Activated T-cell treated with anti-CD3 and anti-CD28 coated beads for 24 hours (primary cell): Measurements from ENCODE around the gene TARBP1.
"Not testable (repeated sequence)": the region's sequence is repeated elsewhere in the genome, so short reads cannot be mapped to it uniquely, and the experiment has no call there.

Source experiments
- DNase-seq: peaks from one replicate; pipeline ENCODE4 v3.0.0-alpha.2; 2020; ENCODE audit warnings: low read depth

The TARBP1 gene

DNA sequence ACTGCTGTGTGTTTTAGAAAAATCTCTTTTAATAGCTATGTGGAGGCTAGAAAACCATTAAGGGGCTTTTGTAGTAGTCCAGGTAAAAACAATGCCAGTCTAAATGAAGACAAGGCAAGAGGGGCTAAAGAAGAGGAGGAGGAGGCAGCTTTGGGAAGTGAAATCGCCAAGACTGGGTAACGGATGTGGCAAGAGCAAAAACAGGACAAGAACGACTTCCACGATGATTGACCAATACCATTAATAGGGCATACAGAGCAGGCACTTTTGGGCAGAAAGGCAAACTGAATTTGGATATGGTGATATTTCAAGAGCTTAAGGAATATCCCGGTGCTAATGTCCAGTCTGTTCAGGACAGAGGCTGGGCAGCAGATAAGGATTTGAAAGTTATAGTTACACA is 83.7 kb downstream of the TARBP1 start:
- DNase-seq = no peak

DNA sequence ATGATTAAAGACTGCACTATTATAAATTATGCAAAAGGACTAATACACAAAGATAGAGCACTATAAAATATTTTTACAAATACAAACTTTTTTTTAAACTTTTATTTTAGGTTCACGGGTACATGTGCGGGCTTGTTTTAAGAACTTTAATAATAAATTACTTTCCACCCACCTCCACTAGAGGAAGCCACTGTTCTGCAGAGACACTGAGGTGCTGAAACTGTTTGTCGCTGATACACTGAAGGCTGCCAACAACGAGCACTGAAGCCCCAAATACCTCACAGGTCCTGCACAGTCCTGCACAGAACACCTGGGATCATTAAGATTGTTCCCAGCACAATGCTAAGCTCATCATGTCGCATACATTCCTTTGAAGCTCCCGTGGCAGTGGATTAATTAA is 85.8 kb downstream of the TARBP1 start:
- no peak for DNase-seq

- no peak for DNase-seq
These were observed 90.9 kb downstream of the TARBP1 start for GRCh38 chr1:234388094-234388493.

- no peak for DNase-seq
These were observed 92.9 kb downstream of the TARBP1 start for GRCh38 chr1:234386122-234386521.

- no peak for DNase-seq
These were observed 97.1 kb downstream of the TARBP1 start for GRCh38 chr1:234381699-234382555.

DNA sequence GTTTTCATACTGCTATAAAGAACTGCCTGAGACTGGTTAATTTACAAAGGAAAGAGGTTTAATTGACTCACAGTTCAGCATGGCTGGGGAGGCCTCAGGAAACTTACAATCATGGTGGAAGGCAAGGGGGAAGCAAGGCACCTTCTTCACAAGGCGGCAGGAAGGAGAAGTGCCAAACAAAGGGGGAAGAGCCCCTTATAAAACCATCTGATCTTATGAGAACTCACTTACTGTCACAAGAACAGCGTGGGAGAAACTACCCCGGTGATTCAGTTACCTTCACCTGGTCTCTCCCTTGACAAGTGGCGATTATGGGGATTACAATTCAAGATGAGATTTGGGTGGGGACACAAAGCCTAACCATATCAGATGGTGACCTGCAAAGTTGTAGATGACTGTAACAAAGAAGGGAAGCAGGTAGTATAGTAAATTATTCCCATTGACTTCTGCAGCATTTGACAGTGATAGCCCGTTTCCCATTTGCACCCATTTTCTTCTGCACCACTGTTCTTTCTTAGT is 99.3 kb downstream of the TARBP1 start:
- DNase-seq = not testable (repeated sequence)

DNA sequence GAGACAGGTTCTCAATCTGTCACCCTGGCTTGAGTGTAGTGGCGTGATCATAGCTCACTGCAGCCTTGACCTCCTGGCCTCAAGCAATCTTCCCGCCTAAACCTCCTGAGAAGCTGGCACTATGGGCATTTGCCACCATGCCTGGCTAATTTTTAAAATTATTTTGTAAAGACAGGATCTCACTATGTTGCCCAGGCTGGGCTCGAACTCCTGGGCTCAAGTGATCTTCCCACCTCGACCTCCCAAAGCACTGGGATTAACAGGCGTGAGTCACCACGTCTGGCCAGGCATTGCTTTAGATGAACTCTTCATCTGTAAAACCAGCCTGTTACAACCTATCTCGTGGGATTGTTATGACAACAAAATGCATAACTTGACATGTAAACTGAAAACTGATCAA is 103.3 kb downstream of the TARBP1 start:
- no peak for DNase-seq

- no peak for DNase-seq
These were observed 105.1 kb downstream of the TARBP1 start for GRCh38 chr1:234373959-234374254.

GRCh38 chr1:234373064-234373958 is 105.7 kb downstream of the TARBP1 start, which contains the start of gene COA6:
Gene COA6 (plus strand): TSS chr1:234373456. CDS start chr1:234373467, 11 bp downstream.
- peak; percentile 86 for DNase-seq

- no peak for DNase-seq
These were observed 106.8 kb downstream of the TARBP1 start for GRCh38 chr1:234372011-234372757.

- DNase-seq = no peak
These were observed 107.6 kb downstream of the TARBP1 start for GRCh38 chr1:234371414-234371813.

- no peak for DNase-seq
These were observed 109.2 kb downstream of the TARBP1 start for GRCh38 chr1:234369784-234370183.

DNA sequence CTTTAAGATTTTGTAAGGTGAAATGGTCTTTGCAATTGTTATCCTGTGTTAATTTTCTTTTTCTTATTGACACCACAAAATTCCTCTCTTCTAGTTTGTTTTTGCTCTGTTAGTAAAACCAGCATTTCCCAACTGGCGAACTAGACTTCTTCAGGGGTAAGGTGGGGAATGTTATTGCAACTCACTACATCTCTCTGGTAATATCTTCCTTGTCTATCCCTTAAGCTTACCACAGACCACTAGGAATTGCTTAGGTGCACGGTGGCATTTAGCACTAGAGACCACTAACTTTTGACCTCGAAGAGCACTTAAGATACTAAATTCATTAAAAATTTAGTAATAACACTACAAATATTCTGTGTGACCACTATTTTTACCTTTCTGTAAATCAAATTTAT is 109.9 kb downstream of the TARBP1 start:
- DNase-seq = no peak

GRCh38 chr1:234368320-234369032 is 110.5 kb downstream of the TARBP1 start:
- DNase-seq = no peak

DNA sequence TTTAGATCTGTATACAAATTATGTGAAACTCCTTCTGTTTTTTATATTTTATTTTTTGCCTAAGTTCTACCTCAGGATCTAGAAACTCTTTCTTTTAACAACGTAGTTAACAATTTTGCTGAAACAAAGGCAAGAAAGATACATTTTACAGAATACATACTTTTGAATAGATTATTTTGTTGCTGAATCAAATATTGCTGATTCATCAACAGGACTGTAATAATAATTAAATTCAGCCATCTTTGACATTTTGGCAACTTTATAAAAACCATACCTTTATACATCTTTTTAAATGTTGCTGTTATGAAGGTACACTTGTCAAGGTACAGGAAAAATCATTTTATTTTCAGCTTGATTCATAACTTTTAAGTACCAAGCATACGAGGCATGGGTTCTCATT is 116.4 kb downstream of the TARBP1 start:
- DNase-seq = no peak

GRCh38 chr1:234361102-234361603 is 117.8 kb downstream of the TARBP1 start:
- DNase-seq = no peak

- DNase-seq = no peak
These were observed 121.1 kb downstream of the TARBP1 start for GRCh38 chr1:234357831-234358230.

DNA sequence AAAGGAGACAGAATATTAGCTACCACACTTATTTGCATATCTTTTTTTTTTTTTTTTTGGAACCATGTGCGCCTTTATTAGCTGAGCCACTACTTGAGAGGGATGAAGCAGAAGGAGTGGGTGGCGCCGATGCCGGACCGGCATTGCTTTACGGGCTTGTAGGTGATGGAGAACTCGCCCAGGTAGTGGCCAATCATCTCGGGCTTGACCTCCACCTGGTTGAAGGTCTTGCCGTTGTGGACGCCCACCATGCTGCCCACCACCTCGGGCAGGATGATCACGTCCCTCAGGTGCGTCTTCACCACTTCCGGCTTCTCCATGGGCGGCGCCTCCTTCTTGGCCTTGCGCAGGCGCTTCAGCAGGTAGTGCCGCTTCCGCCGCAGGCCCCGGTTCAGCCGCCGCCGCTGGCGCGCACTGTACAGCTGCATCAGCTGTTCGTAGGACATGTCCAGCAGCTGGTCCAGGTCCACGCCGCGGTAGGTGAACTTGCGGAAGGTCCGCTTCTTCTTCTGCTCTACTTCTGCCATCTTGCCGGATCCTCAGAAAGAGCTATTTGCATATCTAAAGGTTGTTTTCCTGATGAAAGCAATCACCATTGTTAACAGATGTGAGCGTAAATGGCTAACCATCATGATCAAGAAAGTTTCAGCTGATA is 122.2 kb downstream of the TARBP1 start:
- peak; percentile 42 for DNase-seq

DNA sequence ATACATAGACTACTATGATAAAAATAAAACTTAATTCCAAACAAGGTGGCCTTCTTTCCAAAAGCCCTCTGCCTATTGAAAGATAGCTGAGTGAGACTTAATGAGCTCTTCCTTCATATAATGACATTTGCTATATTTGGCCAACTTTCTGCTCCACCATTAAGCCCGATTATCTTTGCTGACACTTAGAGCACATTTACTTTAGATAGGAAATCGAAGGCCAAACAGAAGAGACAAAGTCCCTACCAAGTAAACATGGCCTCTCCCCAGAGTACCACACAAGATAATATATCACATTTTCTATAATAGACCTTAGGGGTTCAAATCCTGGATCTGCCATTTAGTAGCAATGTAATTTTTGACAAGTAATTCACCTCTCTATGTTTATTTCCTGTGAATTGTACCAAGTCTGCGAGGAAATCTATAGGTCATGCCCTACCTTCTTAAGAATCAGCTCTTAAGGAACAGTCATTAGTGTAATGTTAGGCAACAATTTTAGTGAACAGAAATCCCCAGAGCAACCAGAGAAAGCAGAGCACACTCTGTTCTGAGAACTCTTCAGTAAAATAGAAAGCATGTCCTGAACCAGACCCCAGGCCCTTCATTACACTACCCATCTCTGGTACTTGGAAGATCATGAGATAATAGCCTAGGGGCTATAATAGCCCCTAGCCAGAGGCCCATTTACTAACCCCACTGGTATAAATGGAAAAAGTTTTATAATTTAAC is 123.0 kb downstream of the TARBP1 start:
- DNase-seq = no peak

GRCh38 chr1:234348964-234349363 is 130.0 kb downstream of the TARBP1 start:
- DNase-seq = no peak
